Activated naive CD8-positive, alpha-beta T cell treated with anti-CD3 and anti-CD28 coated beads for 36 hours (primary cell): ENCODE measurements around the gene COL9A1. TPM values are rescaled to one million over a fixed set of nuclear protein-coding genes. Genes with fewer than 3 reads are reported as not detected.

Experiments
- DNase-seq: peaks from one replicate; pipeline ENCODE4 v3.0.0; 2021
- H3K27ac Mint-ChIP-seq: one replicate; pipeline ENCODE4 v1.8.0; 2022; ENCODE audit warnings: mild to moderate bottlenecking, moderate library complexity, mixed read lengths
- H3K27me3 Mint-ChIP-seq: one replicate; pipeline ENCODE4 v1.8.0; 2022; ENCODE audit warnings: mild to moderate bottlenecking, mixed read lengths
- H3K36me3 Mint-ChIP-seq: one replicate; pipeline ENCODE4 v1.8.0; 2021; ENCODE audit warnings: mild to moderate bottlenecking, mixed read lengths
- H3K4me1 Mint-ChIP-seq: one replicate; pipeline ENCODE4 v1.8.0; 2021; ENCODE audit warnings: mixed read lengths
- H3K4me3 Mint-ChIP-seq: one replicate; pipeline ENCODE4 v1.8.0; 2022; ENCODE audit warnings: mild to moderate bottlenecking, moderate library complexity, mixed read lengths
- H3K9me3 Mint-ChIP-seq: one replicate; pipeline ENCODE4 v1.8.0; 2022; ENCODE audit warnings: mixed read lengths
- total RNA-seq, 2 experiments: library from RNA; stranded (reverse); gene quantifications; one replicate each; pipeline ENCODE4 v1.2.3, GENCODE V29; 2021

Gene COL9A1
- total RNA-seq, 2 experiments from 2014 or later = not detected

- H3K36me3 Mint-ChIP-seq = no peaks in the 10 kb centered on the region
- no peaks in the 10 kb centered on the region for H3K4me1 Mint-ChIP-seq
- no peak for DNase-seq
- peaks cover 7% of the 10 kb centered on the region for H3K27me3 Mint-ChIP-seq
- H3K4me3 Mint-ChIP-seq = no peak overlapping the region
- H3K27ac Mint-ChIP-seq = no peak overlapping the region
- H3K9me3 Mint-ChIP-seq = no peaks in the 10 kb centered on the region
Measured at GRCh38 chr6:70225055-70225454, 77.8 kb downstream of the COL9A1 start.

DNA sequence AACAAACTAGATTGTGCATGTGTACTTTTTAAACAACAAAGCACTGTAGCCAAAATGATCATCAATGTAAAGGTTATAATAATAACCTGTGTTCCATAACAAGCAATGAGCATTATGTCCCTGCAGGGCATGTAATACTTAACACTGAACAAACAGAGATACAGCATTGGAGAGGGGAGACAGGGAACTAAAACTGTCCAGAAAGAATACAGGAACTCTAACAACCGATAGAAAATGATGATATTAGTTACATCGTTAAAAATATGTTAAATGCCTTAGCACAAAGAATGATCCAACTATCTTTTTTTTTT is 80.5 kb downstream of the COL9A1 start:
- H3K27ac Mint-ChIP-seq = no peak overlapping the region
- no peaks in the 10 kb centered on the region for H3K9me3 Mint-ChIP-seq
- DNase-seq = no peak
- H3K36me3 Mint-ChIP-seq = no peaks in the 10 kb centered on the region
- no peaks in the 10 kb centered on the region for H3K4me1 Mint-ChIP-seq
- H3K4me3 Mint-ChIP-seq = no peak overlapping the region
- peaks cover 13% of the 10 kb centered on the region for H3K27me3 Mint-ChIP-seq

GRCh38 chr6:70221715-70222438 is 81.0 kb downstream of the COL9A1 start:
- Mint-ChIP-seq H3K36me3 (no peaks in the 10 kb centered on the region), H3K4me3 (no peak overlapping the region), H3K27me3 (peaks cover 13% of the 10 kb centered on the region), H3K9me3 (no peaks in the 10 kb centered on the region), H3K27ac (no peak overlapping the region), H3K4me1 (no peaks in the 10 kb centered on the region)
- no peak for DNase-seq

- no peak overlapping the region for H3K27ac Mint-ChIP-seq
- no peaks in the 10 kb centered on the region for H3K4me1 Mint-ChIP-seq
- H3K9me3 Mint-ChIP-seq = no peaks in the 10 kb centered on the region
- no peaks in the 10 kb centered on the region for H3K36me3 Mint-ChIP-seq
- DNase-seq = no peak
- H3K4me3 Mint-ChIP-seq = no peak overlapping the region
- H3K27me3 Mint-ChIP-seq = peaks cover 13% of the 10 kb centered on the region
Measured at GRCh38 chr6:70221025-70221714, 81.7 kb downstream of the COL9A1 start.

GRCh38 chr6:70219943-70220613 is 82.8 kb downstream of the COL9A1 start:
- no peaks in the 10 kb centered on the region for H3K36me3 Mint-ChIP-seq
- no peak for DNase-seq
- no peaks in the 10 kb centered on the region for H3K4me1 Mint-ChIP-seq
- H3K9me3 Mint-ChIP-seq = no peaks in the 10 kb centered on the region
- H3K4me3 Mint-ChIP-seq = no peak overlapping the region
- peaks cover 13% of the 10 kb centered on the region for H3K27me3 Mint-ChIP-seq
- H3K27ac Mint-ChIP-seq = no peak overlapping the region

DNA sequence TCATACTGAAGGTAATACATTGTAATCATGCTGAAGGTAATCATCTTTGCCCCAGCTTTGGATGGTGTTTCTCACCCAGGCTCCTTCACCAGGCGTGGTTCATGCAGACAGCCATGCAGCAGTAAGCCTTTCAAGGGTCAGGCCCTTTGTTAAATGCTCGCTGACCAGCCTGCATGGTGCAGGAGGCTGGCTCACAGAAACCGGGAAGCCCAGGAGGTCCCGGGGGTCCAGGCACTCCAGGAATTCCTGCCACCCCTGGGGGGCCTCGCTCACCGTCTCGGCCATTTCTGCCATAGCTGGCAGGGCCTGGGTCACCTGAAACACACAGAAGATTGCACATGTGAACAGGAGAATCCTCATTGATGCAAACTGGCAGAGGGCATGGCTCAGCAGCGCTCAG is 86.1 kb downstream of the COL9A1 start:
- Mint-ChIP-seq H3K27ac (no peak overlapping the region), H3K27me3 (peaks cover 20% of the 10 kb centered on the region), H3K4me1 (no peaks in the 10 kb centered on the region), H3K36me3 (no peaks in the 10 kb centered on the region), H3K9me3 (no peaks in the 10 kb centered on the region), H3K4me3 (no peak overlapping the region)
- no peak for DNase-seq

DNA sequence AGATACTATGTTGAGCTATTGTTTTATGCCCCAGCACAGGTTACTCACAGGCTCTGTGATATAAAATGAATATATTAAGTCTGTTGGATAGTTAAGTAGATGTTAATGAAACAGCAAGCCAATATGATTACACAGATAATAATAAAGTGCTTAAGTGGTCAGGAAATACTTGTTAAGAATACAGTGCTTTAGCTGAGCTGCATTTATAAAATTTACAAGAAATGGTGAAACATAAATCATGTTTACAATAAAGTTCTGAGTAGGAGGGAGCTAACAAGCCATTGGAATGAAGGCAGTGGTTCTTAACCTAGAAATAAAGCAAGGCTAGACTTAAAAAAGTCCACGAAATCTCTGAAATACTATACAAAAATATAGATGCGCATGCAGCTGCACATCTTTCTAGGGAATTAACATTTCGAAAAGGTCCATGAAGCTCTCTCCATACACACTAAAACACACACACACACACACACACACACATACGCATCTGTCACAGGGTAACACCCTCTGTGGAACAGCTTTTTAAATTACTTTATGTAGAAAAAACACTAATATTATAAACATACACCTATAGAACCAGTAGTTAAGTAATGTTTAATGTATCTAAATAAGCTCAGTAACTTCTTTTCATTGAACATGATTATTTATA is 87.3 kb downstream of the COL9A1 start:
- H3K4me3 Mint-ChIP-seq = no peak overlapping the region
- H3K27ac Mint-ChIP-seq = no peak overlapping the region
- H3K4me1 Mint-ChIP-seq = no peaks in the 10 kb centered on the region
- H3K36me3 Mint-ChIP-seq = no peaks in the 10 kb centered on the region
- no peaks in the 10 kb centered on the region for H3K9me3 Mint-ChIP-seq
- H3K27me3 Mint-ChIP-seq = peaks cover 20% of the 10 kb centered on the region
- no peak for DNase-seq

DNA sequence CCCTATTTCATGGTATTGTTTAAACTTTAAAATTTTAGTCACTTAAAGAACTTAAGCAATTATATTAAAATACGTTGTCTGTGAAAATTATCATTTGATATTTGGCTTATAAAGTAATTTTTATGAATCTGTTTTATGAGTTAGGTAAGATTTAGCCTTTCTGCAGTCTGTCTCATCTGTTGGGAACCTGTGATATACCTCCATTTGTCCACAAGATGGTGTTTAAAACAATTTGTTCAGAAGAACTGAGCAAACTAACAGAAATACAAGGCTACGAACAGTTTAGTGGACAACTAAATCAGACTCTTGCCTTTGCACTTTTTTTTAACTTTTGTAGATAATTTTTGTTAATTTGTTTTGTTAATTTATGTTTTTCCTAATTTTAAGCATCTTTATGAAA is 92.4 kb downstream of the COL9A1 start:
- H3K27ac Mint-ChIP-seq = no peak overlapping the region
- H3K4me3 Mint-ChIP-seq = no peak overlapping the region
- H3K36me3 Mint-ChIP-seq = no peaks in the 10 kb centered on the region
- DNase-seq = no peak
- peaks cover 16% of the 10 kb centered on the region for H3K27me3 Mint-ChIP-seq
- no peaks in the 10 kb centered on the region for H3K9me3 Mint-ChIP-seq
- H3K4me1 Mint-ChIP-seq = no peaks in the 10 kb centered on the region

DNA sequence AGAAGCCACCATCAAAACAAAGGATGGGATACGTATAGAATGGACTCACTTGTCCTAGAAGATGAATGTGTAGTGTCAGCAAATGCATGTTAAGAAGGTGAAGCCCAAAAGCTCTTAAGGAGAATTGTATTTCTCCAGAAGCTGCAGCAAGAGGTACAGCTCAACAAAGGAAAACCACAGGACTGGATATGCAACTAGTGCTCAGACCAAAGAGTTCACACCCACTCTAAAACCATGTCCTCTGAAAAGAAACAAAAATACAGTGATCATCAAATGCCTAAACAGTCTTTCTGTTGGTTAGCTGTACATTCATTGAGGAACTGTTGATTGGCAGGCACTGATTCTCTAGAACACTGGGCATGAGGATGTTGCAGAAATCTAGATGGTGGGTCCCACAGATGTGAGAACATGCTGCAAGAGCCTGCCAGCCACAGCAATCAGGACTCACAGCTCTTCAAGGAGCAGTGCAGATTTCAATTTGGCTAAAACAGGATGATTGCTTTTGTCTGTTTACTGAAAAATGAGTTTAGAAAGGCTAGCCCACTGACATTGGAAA is 94.6 kb downstream of the COL9A1 start:
- no peak for DNase-seq
- Mint-ChIP-seq H3K9me3 (no peaks in the 10 kb centered on the region), H3K4me3 (no peak overlapping the region), H3K27ac (no peak overlapping the region), H3K36me3 (no peaks in the 10 kb centered on the region), H3K27me3 (peaks cover 11% of the 10 kb centered on the region), H3K4me1 (no peaks in the 10 kb centered on the region)

DNA sequence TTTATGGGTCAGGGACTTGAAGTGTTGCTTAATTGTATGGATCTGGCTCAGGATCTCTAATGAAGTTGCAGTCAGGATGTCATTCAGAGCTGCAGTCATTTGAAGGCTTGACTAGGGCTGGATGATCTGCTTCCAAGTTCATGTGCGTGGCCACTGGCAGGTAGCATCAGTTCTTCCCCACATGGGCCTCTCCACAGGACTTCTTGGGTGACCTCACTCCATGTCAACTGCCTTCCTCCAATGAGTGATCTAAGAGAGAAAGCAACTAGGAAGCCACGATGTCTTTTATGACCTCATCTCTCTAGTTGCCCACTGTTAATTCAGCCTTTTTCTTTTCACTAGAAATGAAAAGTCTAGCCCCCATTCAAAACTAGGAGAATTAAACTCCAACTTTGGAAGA is 104.1 kb downstream of the COL9A1 start:
- Mint-ChIP-seq H3K4me1 (no peaks in the 10 kb centered on the region), H3K36me3 (no peaks in the 10 kb centered on the region), H3K27me3 (peaks cover 11% of the 10 kb centered on the region), H3K4me3 (no peak overlapping the region), H3K9me3 (no peaks in the 10 kb centered on the region), H3K27ac (no peak overlapping the region)
- DNase-seq = no peak

DNA sequence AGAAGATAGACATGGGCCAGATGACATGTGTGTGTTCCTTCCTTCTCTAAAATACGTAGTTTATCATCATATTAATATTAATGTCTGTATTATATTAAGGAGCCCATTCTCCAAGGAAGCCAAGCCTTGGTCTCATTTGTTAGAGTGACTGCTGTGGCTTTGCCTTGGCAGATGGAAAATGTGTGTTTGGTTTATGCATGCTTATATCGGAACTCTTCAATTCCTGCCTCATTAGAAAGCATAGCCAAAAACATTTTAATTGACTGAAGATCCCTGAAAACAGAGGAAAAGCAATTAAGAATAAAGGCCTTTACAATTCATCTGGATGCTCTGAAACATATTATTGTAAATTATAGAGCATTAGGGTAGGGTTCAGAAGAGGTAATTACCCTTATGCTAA is 106.4 kb downstream of the COL9A1 start:
- H3K27ac Mint-ChIP-seq = no peak overlapping the region
- H3K9me3 Mint-ChIP-seq = no peaks in the 10 kb centered on the region
- no peaks in the 10 kb centered on the region for H3K4me1 Mint-ChIP-seq
- H3K4me3 Mint-ChIP-seq = no peak overlapping the region
- no peak for DNase-seq
- H3K36me3 Mint-ChIP-seq = no peaks in the 10 kb centered on the region
- H3K27me3 Mint-ChIP-seq = peaks cover 18% of the 10 kb centered on the region

GRCh38 chr6:70194421-70194820 is 108.5 kb downstream of the COL9A1 start:
- Mint-ChIP-seq H3K27ac (no peak overlapping the region), H3K36me3 (no peaks in the 10 kb centered on the region), H3K9me3 (no peaks in the 10 kb centered on the region), H3K4me1 (no peaks in the 10 kb centered on the region), H3K4me3 (no peak overlapping the region), H3K27me3 (peaks cover 21% of the 10 kb centered on the region)
- no peak for DNase-seq

DNA sequence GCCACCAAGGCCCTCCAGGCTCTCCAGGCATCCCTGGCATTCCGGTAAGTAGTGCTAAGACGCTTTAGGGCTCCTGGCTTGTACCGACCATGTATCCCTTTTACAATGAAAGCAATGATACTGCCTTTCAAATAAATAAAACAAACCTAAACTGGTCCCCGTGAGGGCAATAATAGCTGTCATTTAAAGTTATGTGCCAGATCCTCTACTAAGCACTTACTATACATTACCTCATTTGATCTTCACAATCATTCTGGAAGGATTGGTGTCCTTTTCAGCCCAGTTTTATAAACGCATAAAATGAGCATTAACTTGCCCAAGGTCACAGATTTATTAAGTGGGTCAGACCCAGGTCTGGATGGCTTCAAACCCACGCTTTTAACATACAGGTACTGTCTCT is 114.7 kb downstream of the COL9A1 start:
- H3K36me3 Mint-ChIP-seq = no peaks in the 10 kb centered on the region
- no peak overlapping the region for H3K4me3 Mint-ChIP-seq
- no peaks in the 10 kb centered on the region for H3K9me3 Mint-ChIP-seq
- H3K4me1 Mint-ChIP-seq = no peaks in the 10 kb centered on the region
- no peak overlapping the region for H3K27ac Mint-ChIP-seq
- DNase-seq = no peak
- H3K27me3 Mint-ChIP-seq = peaks cover 9% of the 10 kb centered on the region

GRCh38 chr6:70186461-70186860 is 116.4 kb downstream of the COL9A1 start:
- no peak for DNase-seq
- H3K9me3 Mint-ChIP-seq = no peaks in the 10 kb centered on the region
- H3K4me1 Mint-ChIP-seq = no peaks in the 10 kb centered on the region
- H3K4me3 Mint-ChIP-seq = no peak overlapping the region
- H3K36me3 Mint-ChIP-seq = no peaks in the 10 kb centered on the region
- H3K27me3 Mint-ChIP-seq = peaks cover 3% of the 10 kb centered on the region
- no peak overlapping the region for H3K27ac Mint-ChIP-seq

DNA sequence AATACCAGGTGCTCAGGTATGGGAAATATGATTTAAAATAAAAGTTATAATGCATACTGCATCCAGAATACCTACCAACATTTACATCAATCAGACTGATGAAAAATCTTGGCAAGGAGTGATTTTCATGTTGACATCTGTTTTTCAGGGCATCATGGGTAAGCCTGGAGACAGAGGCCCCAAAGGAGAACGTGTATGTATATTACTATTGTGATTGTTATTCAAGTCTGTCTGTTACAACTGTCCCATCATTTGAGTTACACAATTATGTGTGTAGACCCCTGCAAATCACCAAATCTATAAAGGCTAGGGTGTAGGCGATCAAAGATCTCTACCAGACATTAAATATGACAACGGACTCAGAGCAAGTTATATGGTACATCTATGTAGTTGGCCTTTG is 118.2 kb downstream of the COL9A1 start:
- DNase-seq = no peak
- no peaks in the 10 kb centered on the region for H3K9me3 Mint-ChIP-seq
- H3K36me3 Mint-ChIP-seq = no peaks in the 10 kb centered on the region
- H3K4me3 Mint-ChIP-seq = no peak overlapping the region
- no peaks in the 10 kb centered on the region for H3K27me3 Mint-ChIP-seq
- no peaks in the 10 kb centered on the region for H3K4me1 Mint-ChIP-seq
- no peak overlapping the region for H3K27ac Mint-ChIP-seq
